ENCODE measurements around the gene TCL1A. TPM values are rescaled to one million over a fixed set of nuclear protein-coding genes. Genes with fewer than 3 reads are reported as not detected.

TCL1A gene
- total RNA-seq, 1 donor from 2014 or later, result not detected

GRCh38 chr14:95663226-95663797 is 50.6 kb downstream of the TCL1A start:
- H3K9me3 ChIP-seq, result no peaks in the 10 kb centered on the region
- intact Hi-C loops (cut with DNase I), result no loop called here
- ATAC-seq, result no peak
- no peaks in the 10 kb centered on the region for H3K27me3 ChIP-seq
- H3K27ac ChIP-seq, result no peak overlapping the region
- no peak for TF ChIP-seq CTCF (IDR thresholded peaks at IDR 0.05)
- no peaks in the 10 kb centered on the region for H3K36me3 ChIP-seq
- H3K4me3 ChIP-seq, result no peak overlapping the region
- DNase-seq, result no peak
- no peaks in the 10 kb centered on the region for H3K4me1 ChIP-seq

- TF ChIP-seq CTCF (IDR thresholded peaks at IDR 0.05), result no peak
- Histone ChIP-seq H3K27me3 (no peaks in the 10 kb centered on the region), H3K9me3 (no peaks in the 10 kb centered on the region), H3K36me3 (no peaks in the 10 kb centered on the region), H3K27ac (no peak overlapping the region), H3K4me3 (no peak overlapping the region), H3K4me1 (no peaks in the 10 kb centered on the region)
- intact Hi-C loops (cut with DNase I), result no loop called here
- no peak for DNase-seq
- no peak for ATAC-seq
These were observed 51.3 kb downstream of the TCL1A start for GRCh38 chr14:95662376-95663186.

GRCh38 chr14:95660651-95661515 is 53.0 kb downstream of the TCL1A start:
- Histone ChIP-seq H3K27ac (no peak overlapping the region), H3K9me3 (no peaks in the 10 kb centered on the region), H3K27me3 (no peaks in the 10 kb centered on the region), H3K36me3 (no peaks in the 10 kb centered on the region), H3K4me3 (no peak overlapping the region), H3K4me1 (no peaks in the 10 kb centered on the region)
- DNase-seq, result no peak
- TF ChIP-seq CTCF (IDR thresholded peaks at IDR 0.05), result no peak
- intact Hi-C loops (cut with DNase I), result no loop called here
- ATAC-seq, result no peak

- TF ChIP-seq CTCF (IDR thresholded peaks at IDR 0.05), result no peak
- Histone ChIP-seq H3K27me3 (no peaks in the 10 kb centered on the region), H3K9me3 (no peaks in the 10 kb centered on the region), H3K4me3 (no peak overlapping the region), H3K4me1 (no peaks in the 10 kb centered on the region), H3K36me3 (no peaks in the 10 kb centered on the region), H3K27ac (no peak overlapping the region)
- DNase-seq, result no peak
- ATAC-seq, result no peak
- intact Hi-C loops (cut with DNase I), result no loop called here
These were observed 53.9 kb downstream of the TCL1A start for GRCh38 chr14:95659990-95660385.

Other genes with a start within 250 kb of the TCL1A start
- gene SYNE3, start 197.5 kb downstream of the TCL1A start, total RNA-seq, result 19.3 TPM
- gene GLRX5, start 179.1 kb downstream of the TCL1A start, total RNA-seq, result 27.2 TPM
- gene TCL1B, start 27.7 kb downstream of the TCL1A start, total RNA-seq, result not detected
- not detected for gene TUNAR, start 162.7 kb upstream of the TCL1A start, total RNA-seq